GM18868 (cell line): ENCODE results near the gene SP5.
"Not testable (repeated sequence)": the region's sequence is repeated elsewhere in the genome, so short reads cannot be mapped to it uniquely, and the experiment has no call there.

Experiments used
- ATAC-seq: cut with Tn5 transposase; IDR thresholded peaks from one replicate; pipeline ENCODE4 v1.9.1; 2021; ENCODE audit warnings: mild to moderate bottlenecking, moderate library complexity; ENCODE audit not compliant: unreplicated experiment

The SP5 gene

GRCh38 chr2:170710609-170710979, 4.5 kb upstream of the SP5 start:
- ATAC-seq: no peak

- ATAC-seq: no peak
Measured at GRCh38 chr2:170711196-170711773, 3.9 kb upstream of the SP5 start.

DNA sequence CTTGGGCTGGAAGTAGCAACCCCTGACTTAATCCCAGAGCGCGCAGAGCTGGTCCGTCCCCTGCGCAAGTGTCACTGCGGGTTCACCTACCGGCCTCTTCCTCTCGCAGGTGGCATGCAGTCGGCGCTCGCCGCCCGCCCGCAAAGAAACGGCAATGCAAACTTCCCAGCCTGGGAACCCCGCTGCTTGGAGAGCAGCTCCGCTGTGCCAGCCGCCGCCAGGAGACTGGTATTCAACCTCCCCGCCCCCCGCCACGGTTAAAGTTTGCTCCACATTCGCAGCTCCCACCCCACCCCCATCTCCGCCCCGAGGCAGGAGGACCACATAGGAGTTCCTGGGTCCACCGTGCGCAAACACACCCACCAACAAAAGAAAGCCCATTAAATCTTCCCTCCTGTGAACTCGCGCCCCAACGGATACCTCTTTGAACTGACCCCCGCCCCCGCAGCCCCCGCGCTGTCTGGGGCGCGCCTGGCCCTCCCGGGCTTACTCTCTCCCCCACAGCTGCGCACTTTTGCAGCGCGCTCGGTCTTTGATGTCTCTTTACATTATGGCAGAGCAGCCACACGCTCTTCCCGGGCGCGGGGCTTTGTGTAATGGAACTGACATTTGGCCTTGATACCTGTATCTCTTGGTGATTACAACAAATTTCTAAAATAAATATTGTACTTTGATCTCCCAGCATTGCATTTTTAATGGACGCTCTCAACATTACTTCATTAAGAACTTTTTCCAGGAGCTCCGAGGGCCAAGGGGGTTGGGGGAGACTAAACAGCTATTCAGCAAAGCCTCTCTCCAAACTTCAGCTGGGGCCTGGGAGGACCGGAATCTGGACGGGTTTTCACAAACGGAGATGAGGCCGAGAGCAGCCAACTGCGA, 3.1 kb upstream of the SP5 start:
- no peak for ATAC-seq

DNA sequence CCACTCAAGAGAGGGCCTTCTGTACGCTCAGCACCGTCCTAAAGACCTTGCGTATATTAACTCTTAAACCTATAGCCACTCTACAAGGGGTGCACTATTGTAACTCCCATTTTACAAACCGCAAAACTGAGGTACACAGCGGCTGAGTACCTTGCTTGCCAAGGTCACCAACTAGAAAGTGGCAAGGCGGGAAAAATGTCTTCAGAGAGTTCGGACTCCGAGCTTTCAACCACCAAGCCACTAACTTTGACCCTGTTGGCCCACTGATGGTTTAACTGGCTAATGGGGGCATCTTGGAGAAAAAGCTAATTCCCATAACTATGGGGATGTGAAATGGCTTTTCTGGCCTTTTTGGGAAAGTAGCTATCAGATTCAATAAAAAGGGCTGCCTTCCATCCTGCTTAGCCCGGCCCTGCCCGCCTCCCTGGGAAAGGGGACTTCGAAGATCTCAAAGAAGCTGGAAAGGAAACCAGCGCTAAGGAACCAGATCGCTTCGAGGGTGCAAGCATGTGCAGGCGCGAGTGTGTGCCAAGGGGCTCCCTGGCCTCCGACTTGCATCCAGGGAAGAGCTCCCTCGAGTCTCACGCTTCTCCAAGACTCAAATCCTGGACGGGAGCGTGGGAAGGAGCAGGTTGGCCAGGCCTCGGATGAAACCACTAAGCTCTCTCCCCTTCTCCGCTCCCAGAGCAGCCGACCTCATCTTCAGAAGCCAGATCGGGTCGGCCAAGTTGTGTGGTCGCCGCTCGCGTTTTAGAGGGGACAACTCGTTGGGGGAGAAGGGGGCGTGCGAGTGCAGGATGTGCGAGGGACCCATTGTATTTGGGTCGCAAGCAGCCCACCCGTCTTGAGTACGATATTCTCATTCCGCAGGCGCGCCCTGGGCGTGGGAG, 2.2 kb upstream of the SP5 start:
- no peak for ATAC-seq

DNA sequence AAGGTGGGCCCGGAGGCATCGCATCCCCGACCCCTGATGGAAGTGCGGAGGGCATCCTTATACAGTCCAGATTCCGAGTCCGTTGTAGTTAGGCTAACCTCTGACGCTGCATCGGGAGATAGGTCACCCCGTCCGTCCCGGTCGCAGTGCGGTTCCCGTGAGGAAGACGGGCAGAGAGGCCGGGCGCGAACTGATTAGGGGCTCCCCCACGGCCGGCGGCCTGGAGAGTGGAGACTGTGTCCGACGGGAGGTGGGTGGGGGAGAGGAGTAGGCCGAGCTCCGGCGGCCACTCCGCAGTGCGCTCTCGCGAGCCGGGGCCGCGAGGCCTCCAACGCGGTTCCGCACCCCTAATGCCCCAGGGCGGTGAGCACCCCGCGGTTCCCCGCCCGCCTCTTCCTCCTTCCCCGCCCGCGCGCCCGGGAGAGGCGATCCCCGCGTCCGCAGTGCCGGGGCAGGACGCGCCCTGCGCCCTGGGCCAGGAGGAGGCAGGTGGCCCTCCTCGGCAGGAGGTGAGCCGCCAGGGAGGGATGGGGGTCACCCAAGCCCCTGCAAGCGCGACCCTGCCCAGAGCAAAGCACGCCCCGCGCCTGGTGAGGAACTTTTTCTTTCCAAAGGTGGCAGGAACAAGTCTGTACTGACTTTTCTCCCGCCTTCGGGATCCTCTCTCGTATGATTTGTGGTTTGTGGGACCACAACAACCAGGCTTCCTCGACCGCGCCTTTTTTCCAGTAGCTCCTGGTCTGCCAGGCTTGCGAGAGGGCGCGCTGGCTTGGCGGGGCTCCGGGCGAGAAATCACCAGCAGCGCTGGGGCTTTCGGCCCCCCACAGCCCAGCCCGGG, 1.4 kb upstream of the SP5 start:
- ATAC-seq: no peak

DNA sequence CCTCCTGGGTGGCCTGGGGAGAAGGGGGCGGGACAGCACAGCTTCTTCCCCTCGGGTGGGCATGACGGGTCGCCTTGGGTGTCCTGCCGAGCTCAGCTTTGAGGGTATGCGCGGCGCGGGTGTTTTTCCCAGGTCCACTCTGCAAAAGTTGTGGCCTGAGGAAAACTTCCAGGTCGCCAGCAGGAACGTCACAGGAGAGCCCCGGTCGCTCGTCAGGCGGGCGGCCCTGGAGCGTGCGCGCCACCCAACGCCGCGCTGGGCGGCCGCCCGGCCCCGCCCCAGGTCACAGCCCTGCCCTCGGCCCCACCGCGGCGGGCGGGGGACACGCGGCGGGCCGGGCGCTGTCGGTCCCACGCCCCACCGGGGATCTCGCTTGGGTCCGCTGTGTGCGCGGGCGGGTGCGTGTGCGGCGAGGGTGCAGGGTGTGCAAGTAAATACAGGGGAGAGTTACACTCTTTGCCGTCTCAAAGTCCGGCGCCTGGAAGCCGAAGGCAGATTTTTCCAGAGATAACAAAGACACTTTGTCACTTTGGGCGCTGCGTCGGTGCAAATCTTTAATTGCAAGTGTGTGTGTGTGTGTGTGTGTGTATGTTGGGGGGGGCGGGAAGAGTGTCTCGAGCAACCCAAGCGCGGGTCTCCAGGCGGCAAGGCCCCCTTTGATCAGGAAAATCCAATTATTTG, 616 bp upstream of the SP5 start:
- no peak for ATAC-seq

- no peak for ATAC-seq
Measured at GRCh38 chr2:170715932-170716777, 1.0 kb downstream of the SP5 start.

DNA sequence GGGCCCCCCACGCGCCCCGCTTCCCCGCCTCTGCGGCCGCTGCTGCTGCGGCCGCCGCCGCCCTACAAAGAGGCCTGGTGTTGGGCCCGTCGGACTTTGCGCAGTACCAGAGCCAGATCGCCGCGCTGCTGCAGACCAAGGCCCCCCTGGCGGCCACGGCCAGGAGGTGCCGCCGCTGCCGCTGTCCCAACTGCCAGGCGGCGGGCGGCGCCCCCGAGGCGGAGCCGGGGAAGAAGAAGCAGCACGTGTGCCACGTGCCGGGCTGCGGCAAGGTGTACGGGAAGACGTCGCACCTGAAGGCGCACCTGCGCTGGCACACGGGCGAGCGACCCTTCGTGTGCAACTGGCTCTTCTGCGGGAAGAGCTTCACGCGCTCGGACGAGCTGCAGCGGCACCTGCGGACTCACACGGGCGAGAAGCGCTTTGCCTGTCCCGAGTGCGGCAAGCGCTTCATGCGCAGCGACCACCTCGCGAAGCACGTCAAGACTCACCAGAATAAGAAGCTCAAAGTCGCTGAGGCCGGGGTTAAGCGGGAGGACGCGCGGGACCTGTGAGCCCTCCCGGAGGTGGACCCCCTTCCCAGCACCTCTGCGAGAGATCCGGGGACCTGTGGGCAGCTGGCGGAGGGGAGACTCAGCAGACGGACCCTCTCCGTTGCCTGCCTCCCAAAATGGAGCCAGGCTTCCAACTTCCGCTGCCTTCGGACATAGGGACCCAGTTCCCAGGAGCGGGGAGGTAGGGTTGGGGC, 1.9 kb downstream of the SP5 start:
- no peak for ATAC-seq

DNA sequence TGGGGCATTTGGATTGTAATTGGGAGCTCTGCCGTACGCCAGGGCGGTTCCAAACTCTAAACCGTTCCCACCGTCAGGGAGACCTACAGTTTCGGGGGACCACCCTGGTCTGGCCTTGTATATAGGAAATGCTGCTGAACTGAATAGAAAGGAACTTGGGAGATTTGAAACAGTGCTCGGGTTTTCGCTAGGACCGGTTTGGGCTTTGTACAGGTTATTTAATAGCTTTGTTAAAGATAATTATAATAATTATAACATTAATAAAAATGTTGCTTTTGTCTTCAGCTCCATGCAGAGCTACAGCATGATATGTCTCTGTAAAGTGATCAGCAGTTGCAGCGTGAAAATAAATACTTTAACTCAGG, 2.4 kb downstream of the SP5 start:
- no peak for ATAC-seq

DNA sequence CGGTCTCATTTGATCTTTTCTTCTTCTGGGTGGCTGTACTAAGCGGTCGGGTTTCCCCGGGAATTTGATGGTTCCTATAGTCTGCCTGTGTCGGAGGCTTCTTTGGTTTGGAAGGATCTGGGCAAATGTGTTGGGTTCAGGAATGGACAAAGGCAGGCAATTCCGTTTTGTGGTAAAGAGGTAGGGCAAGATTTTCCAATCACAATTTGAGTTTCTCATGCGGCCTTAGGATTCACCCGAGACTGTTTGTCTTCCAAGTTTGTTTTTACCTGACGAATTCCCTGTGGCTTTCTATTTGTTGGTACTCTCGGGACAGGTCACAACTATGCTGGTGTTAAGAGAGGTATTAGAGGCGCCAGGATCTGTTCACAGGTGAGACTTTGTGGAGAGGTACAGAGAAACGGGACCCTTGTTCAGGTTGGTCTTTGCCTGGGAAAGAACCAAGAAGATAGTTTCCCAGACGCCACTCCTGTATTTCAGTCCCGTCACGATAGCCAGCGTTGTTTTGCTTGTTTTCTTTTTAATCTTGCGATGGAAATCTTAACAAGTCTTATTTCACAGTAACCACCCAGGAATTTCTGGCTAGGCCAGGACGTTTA, 3.0 kb downstream of the SP5 start:
- ATAC-seq: no peak

DNA sequence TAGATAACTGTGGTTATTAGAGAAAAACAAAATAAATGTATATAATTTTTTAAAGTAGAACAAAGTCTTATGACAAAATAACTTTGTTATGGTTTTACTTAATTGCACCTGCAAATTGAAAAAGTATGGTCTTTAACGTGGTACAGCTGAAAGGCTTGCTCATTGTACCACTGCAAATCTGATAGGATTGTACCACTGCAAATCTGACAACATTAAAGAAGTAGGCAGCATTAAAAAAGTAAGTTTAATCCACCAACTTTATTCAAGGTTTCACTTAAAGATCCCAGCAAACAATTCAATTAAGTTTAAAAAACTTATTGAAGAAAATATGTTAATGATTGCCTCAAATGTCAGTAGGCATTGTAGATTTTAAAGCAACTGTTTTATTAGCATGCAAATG, 4.7 kb downstream of the SP5 start:
- ATAC-seq: no peak

- ATAC-seq: no peak
Measured at GRCh38 chr2:170721678-170722077, 6.5 kb downstream of the SP5 start.

DNA sequence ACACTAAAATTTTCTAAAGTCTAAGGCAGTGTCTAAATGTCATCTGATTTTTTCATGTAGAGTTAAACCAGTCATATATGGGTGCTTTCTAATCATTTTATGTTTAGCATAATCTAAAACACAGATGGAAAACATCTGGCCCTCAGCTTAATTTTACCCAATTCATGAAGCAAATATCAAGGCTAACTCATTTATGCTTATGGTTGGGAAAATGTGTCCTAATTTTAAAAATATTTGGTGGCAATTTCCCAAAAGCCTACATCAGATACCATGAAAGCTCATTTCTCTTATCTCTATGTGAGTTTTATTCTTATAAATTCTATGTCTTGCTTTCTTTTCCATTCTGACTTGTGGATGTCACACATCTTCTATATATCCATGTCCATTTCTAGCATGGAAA, 7.2 kb downstream of the SP5 start:
- ATAC-seq: no peak

DNA sequence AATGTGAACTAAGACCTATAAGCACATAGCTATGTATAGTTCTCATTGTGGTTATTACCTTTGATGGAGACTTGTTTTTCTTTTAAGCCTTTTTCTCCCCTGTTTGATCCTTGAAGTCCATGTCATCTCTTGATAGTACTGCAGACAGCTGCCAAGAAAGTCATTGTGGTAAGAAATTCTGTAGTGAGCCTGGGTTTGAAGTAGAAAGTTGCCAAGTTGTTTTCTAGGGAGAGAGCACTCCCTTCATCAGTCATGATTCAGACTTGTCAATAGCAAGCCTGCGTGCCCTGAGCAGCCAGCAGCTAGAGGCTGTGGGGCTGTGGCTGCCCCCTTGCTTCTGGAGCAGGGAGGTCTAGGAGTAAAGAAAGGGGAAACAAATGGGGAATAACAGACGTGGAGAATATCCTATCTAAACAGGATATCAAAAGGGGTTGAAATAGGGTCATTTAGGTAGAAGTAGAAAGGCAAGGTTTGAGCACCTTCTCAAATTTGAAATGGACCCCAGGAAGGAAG, 8.4 kb downstream of the SP5 start:
- ATAC-seq: no peak

DNA sequence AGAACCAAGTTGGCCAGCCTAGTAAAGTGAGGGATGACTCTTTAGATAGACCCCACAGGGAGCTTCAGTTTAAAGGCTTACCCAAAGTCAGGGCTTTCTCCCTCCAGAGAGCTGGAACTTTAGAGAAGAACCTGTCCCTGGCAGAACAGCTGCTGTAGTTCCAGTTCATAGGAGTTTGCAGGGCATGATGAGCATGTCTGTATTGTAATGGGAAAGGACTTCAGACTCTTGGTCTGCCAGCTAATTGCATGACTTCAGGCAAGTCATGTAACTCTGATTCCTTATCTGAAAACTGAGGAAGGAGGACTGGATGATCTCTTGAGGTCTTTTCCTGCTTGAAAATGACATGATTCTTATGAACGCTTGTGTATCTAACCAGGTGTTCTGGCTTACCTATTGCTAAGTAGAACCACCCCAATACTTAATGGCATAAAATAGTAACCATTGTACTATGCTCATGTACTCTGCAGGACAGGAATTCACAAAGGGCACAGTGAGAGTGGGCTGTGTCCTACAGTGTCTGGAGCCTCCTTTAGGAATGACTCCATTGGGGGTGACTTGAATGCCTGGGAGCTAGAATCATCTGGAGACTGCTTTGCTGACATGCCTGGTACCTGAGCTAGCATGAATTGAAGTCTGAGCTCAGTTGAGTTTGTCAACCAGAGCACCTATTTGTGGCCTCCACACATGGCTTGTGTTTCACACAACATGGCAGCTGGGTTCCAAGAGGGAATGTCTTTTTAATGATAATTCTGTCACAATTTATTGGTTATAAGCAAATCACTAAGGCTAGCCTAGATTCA, 18.9 kb downstream of the SP5 start:
- ATAC-seq: no peak

DNA sequence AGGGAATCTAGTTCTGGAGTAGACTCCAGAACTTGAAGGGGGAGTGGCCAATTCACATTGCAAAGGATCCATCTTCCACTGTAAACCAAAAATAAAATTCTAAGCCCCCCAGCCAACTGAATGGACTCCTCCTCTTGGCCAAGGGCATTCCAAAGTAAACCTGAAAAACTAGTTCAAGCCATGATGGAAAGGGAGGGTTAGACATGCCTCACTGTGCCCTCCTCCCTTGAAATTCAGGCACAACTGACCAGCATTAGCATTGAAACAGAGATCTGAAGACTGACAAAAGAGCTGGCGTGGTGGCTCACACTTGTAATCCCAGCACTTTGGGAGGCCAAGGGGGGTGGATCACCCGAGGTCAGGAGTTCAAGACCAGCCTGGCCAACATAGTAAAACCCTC, 19.5 kb downstream of the SP5 start:
- not testable (repeated sequence) for ATAC-seq

GRCh38 chr2:170736628-170737027, 21.5 kb downstream of the SP5 start:
- no peak for ATAC-seq
